CD14-positive monocyte (primary cell): ENCODE data around the gene CATSPERZ. TPM values are rescaled to one million over a fixed set of nuclear protein-coding genes. Genes with fewer than 3 reads are reported as not detected.

Experiments used
- DNase-seq, 3 donors: peaks; one replicate each; pipeline ENCODE4 v3.0.0-alpha.2; 2011 to 2022
- H2AFZ ChIP-seq: 2 replicates; pipeline ENCODE4 v1.6.0; 2012; ENCODE audit warnings: mild to moderate bottlenecking, low read depth, low read length, inconsistent platforms; ENCODE audit not compliant: insufficient read depth, poor library complexity, severe bottlenecking
- H3K27ac ChIP-seq, 2 donors: 1 replicate in 1 of 2; 2 replicates in 1 of 2; pipeline ENCODE4 v1.5.1; 2012 to 2013; ENCODE audit warnings: low read length in 2 of 2, control low read depth in 1 of 2, inconsistent platforms in 1 of 2, low read depth in 1 of 2, mild to moderate bottlenecking in 1 of 2
- H3K27me3 ChIP-seq, 2 donors: one replicate each; pipeline versions ENCODE4 v1.6.0 to v1.6.1; 2011 to 2013; ENCODE audit warnings: low read length in 2 of 2; ENCODE audit not compliant: control insufficient read depth in 2 of 2, insufficient read depth in 2 of 2
- H3K36me3 ChIP-seq, 2 donors: replicated peaks in 1 of 2; 1 replicate in 1 of 2; 2 replicates in 1 of 2; pipeline versions ENCODE4 v1.5.1 to v1.6.1; 2012 to 2013; ENCODE audit warnings: low read length in 2 of 2, control low read depth in 1 of 2, inconsistent platforms in 1 of 2, mild to moderate bottlenecking in 1 of 2; ENCODE audit not compliant: insufficient read depth in 2 of 2, control insufficient read depth in 1 of 2
- H3K4me1 ChIP-seq, 2 donors: 1 replicate in 1 of 2; 2 replicates in 1 of 2; pipeline versions ENCODE4 v1.5.1 to v1.6.1; 2012 to 2013; ENCODE audit warnings: low read length in 2 of 2, control low read depth in 1 of 2, inconsistent platforms in 1 of 2, mild to moderate bottlenecking in 1 of 2, moderate library complexity in 1 of 2; ENCODE audit not compliant: insufficient read depth in 2 of 2, control insufficient read depth in 1 of 2
- H3K4me2 ChIP-seq: replicated peaks from 2 replicates; pipeline ENCODE3; 2012; ENCODE audit warnings: low read length, moderate library complexity, mild to moderate bottlenecking; ENCODE audit not compliant: poor library complexity, severe bottlenecking; ENCODE audit errors: extremely low read depth
- H3K4me3 ChIP-seq, 3 experiments: fragments of 200-600 bp in 1 of 3; sonication (generic) in 1 of 3; replicated peaks in 1 of 3; 1 replicate in 2 of 3; 2 replicates in 1 of 3; pipeline ENCODE4 v1.5.1; 2011 to 2013; ENCODE audit warnings: low read length in 3 of 3, mild to moderate bottlenecking in 3 of 3, control low read depth in 2 of 3, low read depth in 2 of 3, inconsistent platforms in 1 of 3, moderate library complexity in 1 of 3
- H3K79me2 ChIP-seq: 2 replicates; pipeline ENCODE4 v1.6.0; 2012; ENCODE audit warnings: mild to moderate bottlenecking, control low read depth, inconsistent platforms, low read length, moderate library complexity; ENCODE audit not compliant: insufficient read depth
- H3K9ac ChIP-seq: 2 replicates; pipeline ENCODE4 v1.6.0; 2017; ENCODE audit warnings: low read length, mild to moderate bottlenecking; ENCODE audit not compliant: insufficient read depth, poor library complexity, severe bottlenecking
- H3K9me3 ChIP-seq, 2 donors: replicated peaks in 1 of 2; 1 replicate in 1 of 2; 2 replicates in 1 of 2; pipeline versions ENCODE4 v1.5.1 to v1.6.1; 2012 to 2013; ENCODE audit warnings: low read length in 2 of 2, control low read depth in 1 of 2; ENCODE audit not compliant: control insufficient read depth in 1 of 2, insufficient read depth in 1 of 2
- H4K20me1 ChIP-seq: 2 replicates; pipeline ENCODE4 v1.6.0; 2012; ENCODE audit warnings: mild to moderate bottlenecking, low read length, control low read depth, moderate library complexity; ENCODE audit not compliant: insufficient read depth
- H3K27ac Mint-ChIP-seq, 7 donors: one replicate each; pipeline ENCODE4 v1.8.0; 2020; ENCODE audit warnings: mild to moderate bottlenecking in 7 of 7, mixed read lengths in 7 of 7, moderate library complexity in 6 of 7, inconsistent platforms in 2 of 7
- H3K27me3 Mint-ChIP-seq, 3 donors: one replicate each; pipeline ENCODE4 v1.8.0; 2021 to 2022; ENCODE audit warnings: low read depth in 3 of 3, mild to moderate bottlenecking in 3 of 3, mixed read lengths in 3 of 3, moderate library complexity in 3 of 3, inconsistent platforms in 1 of 3
- H3K36me3 Mint-ChIP-seq, 2 donors: one replicate each; pipeline ENCODE4 v1.8.0; 2020; ENCODE audit warnings: mixed read lengths in 2 of 2, inconsistent platforms in 1 of 2, mild to moderate bottlenecking in 1 of 2
- H3K4me1 Mint-ChIP-seq: one replicate; pipeline ENCODE4 v1.8.0; 2020; ENCODE audit warnings: mild to moderate bottlenecking, mixed read lengths
- H3K4me3 Mint-ChIP-seq, 2 donors: one replicate each; pipeline ENCODE4 v1.8.0; 2020; ENCODE audit warnings: mild to moderate bottlenecking in 2 of 2, mixed read lengths in 2 of 2, moderate library complexity in 1 of 2
- H3K9me3 Mint-ChIP-seq, 7 donors: one replicate each; pipeline ENCODE4 v1.8.0; 2020 to 2022; ENCODE audit warnings: mixed read lengths in 7 of 7, mild to moderate bottlenecking in 6 of 7, moderate library complexity in 6 of 7, inconsistent platforms in 2 of 7
- CTCF ChIP-seq: fragments of 200-600 bp; IDR thresholded peaks from one replicate; pipeline ENCODE4 v1.8.0; 2022; ENCODE audit warnings: antibody characterized with exemption, mild to moderate bottlenecking
- WGBS: methylation state at CpG from one replicate; pipeline ENCODE4 v1.1.5; 2013; ENCODE audit warnings: missing lambda C conversion rate; ENCODE audit not compliant: insufficient coverage; 5-methylcytosine and 5-hydroxymethylcytosine counted together
- intact Hi-C, 2 donors: fragments of 100-400 bp; cut with micrococcal nuclease; formaldehyde crosslinking; loops; one replicate each; pipeline versions ENCODE4 v1.15.0 to v1.15.1; 2023
- polyA plus RNA-seq, 3 donors: library from polyadenylated mRNA; depleted of rRNA in 1 of 3; unstranded in 2 of 3; stranded (reverse) in 1 of 3; fragments of 300-500 nt in 2 of 3; fragments of >200 nt in 1 of 3; fragmentation: Illumina TruSeq in 2 of 3; gene quantifications; 1 replicate in 2 of 3; 2 replicates in 1 of 3; pipeline ENCODE4 v1.2.3, GENCODE V29; 2012 to 2021

The CATSPERZ gene
- polyA plus RNA-seq, 3 donors, result not detected

GRCh38 chr11:64258946-64259532 lies 41.1 kb upstream of the CATSPERZ start:
- Mint-ChIP-seq H3K27me3 (peaks cover 0 to 1% (median 0%) of the 10 kb centered on the region in 3 donors), H3K9me3 (peaks cover 0 to 4% (median 0%) of the 10 kb centered on the region in 7 donors)
- no peak for DNase-seq

GRCh38 chr11:64259533-64260067 lies 40.6 kb upstream of the CATSPERZ start:
- H3K27ac ChIP-seq, result no peak overlapping the region
- H3K9me3 ChIP-seq, result no peaks in the 10 kb centered on the region
- DNase-seq, result peak in 1 of 3 donors; percentile 66
- H3K4me2 ChIP-seq, result no peak overlapping the region
- no peak overlapping the region for H3K4me3 ChIP-seq
- intact Hi-C loops, result no loop called here
- Mint-ChIP-seq H3K4me1 (no peaks in the 10 kb centered on the region), H3K36me3 (peaks cover 68 to 93% of the 10 kb centered on the region in 2 donors), H3K4me3 (peak overlapping the region in 1 of 2 donors; percentile 54), H3K27me3 (peaks cover 0 to 1% (median 0%) of the 10 kb centered on the region in 3 donors), H3K9me3 (peaks cover 0 to 4% (median 0%) of the 10 kb centered on the region in 7 donors), H3K27ac (peak overlapping the region in 4 of 7 donors; percentile 10 to 59 (median 17))
- H3K9ac ChIP-seq, result no peak overlapping the region
- WGBS, result 95% methylated on average over 2 of the region's 4 CpGs
- H3K27me3 ChIP-seq, result no peaks in the 10 kb centered on the region
- no peak overlapping the region for H2AFZ ChIP-seq
- no peak for TF ChIP-seq CTCF
- peaks cover 8% of the 10 kb centered on the region for H4K20me1 ChIP-seq
- H3K79me2 ChIP-seq, result no peaks in the 10 kb centered on the region
- peaks cover 92 to 96% of the 10 kb centered on the region in 2 donors for H3K36me3 ChIP-seq
- no peaks in the 10 kb centered on the region for H3K4me1 ChIP-seq

More at GRCh38 chr11:64258946-64259532, 41.1 kb upstream of the CATSPERZ start:
- Histone ChIP-seq H3K27ac (no peak overlapping the region), H3K9me3 (no peaks in the 10 kb centered on the region), H3K4me3 (no peak overlapping the region), H3K4me2 (no peak overlapping the region), H3K4me1 (no peaks in the 10 kb centered on the region), H4K20me1 (peaks cover 14% of the 10 kb centered on the region), H3K27me3 (no peaks in the 10 kb centered on the region), H3K79me2 (no peaks in the 10 kb centered on the region), H3K36me3 (peaks cover 87 to 96% of the 10 kb centered on the region in 2 donors), H3K9ac (no peak overlapping the region), H2AFZ (no peak overlapping the region)
- WGBS, result 95% methylated on average over 32 of the region's 32 CpGs
- intact Hi-C loops, result no loop called here
- Mint-ChIP-seq H3K36me3 (peaks cover 64 to 90% of the 10 kb centered on the region in 2 donors), H3K4me3 (no peak overlapping the region), H3K27ac (no peak overlapping the region), H3K4me1 (peaks cover under 1% of the 10 kb centered on the region)
- TF ChIP-seq CTCF, result no peak
